ENCODE data around the gene SPTLC2.
A peak's percentile ranks its signal among the peaks of the same experiment; 100 is the strongest.

SPTLC2 gene

GRCh38 chr14:77609922-77610321 lies 6.5 kb downstream of the SPTLC2 start:
- Histone ChIP-seq H3K4me3 (ENCODE audit: insufficient read depth, low read depth, low read length, poor library complexity, severe bottlenecking) (no peak overlapping the region), H3K36me3 (ENCODE audit: control insufficient read depth, insufficient read depth, low read length) (no peaks in the 10 kb centered on the region), H3K27me3 (replicated peaks; ENCODE audit: control insufficient read depth, insufficient read depth, low read length, poor library complexity, severe bottlenecking) (no peaks in the 10 kb centered on the region), H3K27ac (ENCODE audit: insufficient read depth, low read length, poor library complexity, severe bottlenecking) (no peak overlapping the region), H3K9me3 (ENCODE audit: control insufficient read depth, low read length) (no peaks in the 10 kb centered on the region), H3K4me1 (ENCODE audit: control insufficient read depth, insufficient read depth, low read length, poor library complexity, severe bottlenecking) (peaks cover 9% of the 10 kb centered on the region)
- DNase-seq = no peak

- no peaks in the 10 kb centered on the region for H3K36me3 ChIP-seq (ENCODE audit: control insufficient read depth, insufficient read depth, low read length)
- H3K27ac ChIP-seq (ENCODE audit: insufficient read depth, low read length, poor library complexity, severe bottlenecking) = no peak overlapping the region
- no peaks in the 10 kb centered on the region for H3K27me3 ChIP-seq (replicated peaks; ENCODE audit: control insufficient read depth, insufficient read depth, low read length, poor library complexity, severe bottlenecking)
- DNase-seq = no peak
- H3K9me3 ChIP-seq (ENCODE audit: control insufficient read depth, low read length) = no peaks in the 10 kb centered on the region
- H3K4me3 ChIP-seq (ENCODE audit: insufficient read depth, low read depth, low read length, poor library complexity, severe bottlenecking) = no peak overlapping the region
- H3K4me1 ChIP-seq (ENCODE audit: control insufficient read depth, insufficient read depth, low read length, poor library complexity, severe bottlenecking) = peaks cover 11% of the 10 kb centered on the region
Measured at GRCh38 chr14:77607741-77608302, 8.6 kb downstream of the SPTLC2 start.

GRCh38 chr14:77605392-77605972 lies 11.0 kb downstream of the SPTLC2 start:
- Histone ChIP-seq H3K4me1 (ENCODE audit: control insufficient read depth, insufficient read depth, low read length, poor library complexity, severe bottlenecking) (peaks cover 11% of the 10 kb centered on the region), H3K27ac (ENCODE audit: insufficient read depth, low read length, poor library complexity, severe bottlenecking) (no peak overlapping the region)
- DNase-seq = no peak

GRCh38 chr14:77603654-77604255 lies 12.7 kb downstream of the SPTLC2 start:
- H3K4me3 ChIP-seq (ENCODE audit: insufficient read depth, low read depth, low read length, poor library complexity, severe bottlenecking) = no peak overlapping the region
- peak overlapping the region; percentile 13 for H3K27ac ChIP-seq (ENCODE audit: insufficient read depth, low read length, poor library complexity, severe bottlenecking)
- peaks cover 11% of the 10 kb centered on the region for H3K4me1 ChIP-seq (ENCODE audit: control insufficient read depth, insufficient read depth, low read length, poor library complexity, severe bottlenecking)
- no peaks in the 10 kb centered on the region for H3K9me3 ChIP-seq (ENCODE audit: control insufficient read depth, low read length)
- H3K27me3 ChIP-seq (replicated peaks; ENCODE audit: control insufficient read depth, insufficient read depth, low read length, poor library complexity, severe bottlenecking) = no peaks in the 10 kb centered on the region
- no peak for DNase-seq
- H3K36me3 ChIP-seq (ENCODE audit: control insufficient read depth, insufficient read depth, low read length) = no peaks in the 10 kb centered on the region

More at GRCh38 chr14:77605392-77605972, 11.0 kb downstream of the SPTLC2 start:
- H3K9me3 ChIP-seq (ENCODE audit: control insufficient read depth, low read length) = no peaks in the 10 kb centered on the region
- H3K36me3 ChIP-seq (ENCODE audit: control insufficient read depth, insufficient read depth, low read length) = no peaks in the 10 kb centered on the region
- no peak overlapping the region for H3K4me3 ChIP-seq (ENCODE audit: insufficient read depth, low read depth, low read length, poor library complexity, severe bottlenecking)
- no peaks in the 10 kb centered on the region for H3K27me3 ChIP-seq (replicated peaks; ENCODE audit: control insufficient read depth, insufficient read depth, low read length, poor library complexity, severe bottlenecking)

- Histone ChIP-seq H3K27ac (ENCODE audit: insufficient read depth, low read length, poor library complexity, severe bottlenecking) (peak overlapping the region; percentile 13), H3K4me1 (ENCODE audit: control insufficient read depth, insufficient read depth, low read length, poor library complexity, severe bottlenecking) (peaks cover 15% of the 10 kb centered on the region), H3K4me3 (ENCODE audit: insufficient read depth, low read depth, low read length, poor library complexity, severe bottlenecking) (no peak overlapping the region), H3K27me3 (replicated peaks; ENCODE audit: control insufficient read depth, insufficient read depth, low read length, poor library complexity, severe bottlenecking) (no peaks in the 10 kb centered on the region), H3K36me3 (ENCODE audit: control insufficient read depth, insufficient read depth, low read length) (no peaks in the 10 kb centered on the region), H3K9me3 (ENCODE audit: control insufficient read depth, low read length) (no peaks in the 10 kb centered on the region)
- DNase-seq = no peak
Measured at GRCh38 chr14:77603031-77603430, 13.4 kb downstream of the SPTLC2 start.

- Histone ChIP-seq H3K4me1 (ENCODE audit: control insufficient read depth, insufficient read depth, low read length, poor library complexity, severe bottlenecking) (peaks cover 10% of the 10 kb centered on the region), H3K36me3 (ENCODE audit: control insufficient read depth, insufficient read depth, low read length) (peaks cover 2% of the 10 kb centered on the region), H3K9me3 (ENCODE audit: control insufficient read depth, low read length) (no peaks in the 10 kb centered on the region), H3K4me3 (ENCODE audit: insufficient read depth, low read depth, low read length, poor library complexity, severe bottlenecking) (no peak overlapping the region), H3K27me3 (replicated peaks; ENCODE audit: control insufficient read depth, insufficient read depth, low read length, poor library complexity, severe bottlenecking) (no peaks in the 10 kb centered on the region), H3K27ac (ENCODE audit: insufficient read depth, low read length, poor library complexity, severe bottlenecking) (no peak overlapping the region)
- DNase-seq = no peak
Measured at GRCh38 chr14:77601846-77602619, 14.4 kb downstream of the SPTLC2 start.

GRCh38 chr14:77599889-77600288 lies 16.5 kb downstream of the SPTLC2 start:
- no peaks in the 10 kb centered on the region for H3K9me3 ChIP-seq (ENCODE audit: control insufficient read depth, low read length)
- H3K27me3 ChIP-seq (replicated peaks; ENCODE audit: control insufficient read depth, insufficient read depth, low read length, poor library complexity, severe bottlenecking) = no peaks in the 10 kb centered on the region
- H3K4me3 ChIP-seq (ENCODE audit: insufficient read depth, low read depth, low read length, poor library complexity, severe bottlenecking) = no peak overlapping the region
- peaks cover 10% of the 10 kb centered on the region for H3K4me1 ChIP-seq (ENCODE audit: control insufficient read depth, insufficient read depth, low read length, poor library complexity, severe bottlenecking)
- H3K36me3 ChIP-seq (ENCODE audit: control insufficient read depth, insufficient read depth, low read length) = peaks cover 12% of the 10 kb centered on the region
- no peak for DNase-seq
- H3K27ac ChIP-seq (ENCODE audit: insufficient read depth, low read length, poor library complexity, severe bottlenecking) = no peak overlapping the region

- DNase-seq = peak in 1 of 3 donors; percentile 16
- H3K4me1 ChIP-seq (ENCODE audit: control insufficient read depth, insufficient read depth, low read length, poor library complexity, severe bottlenecking) = peaks cover 4% of the 10 kb centered on the region
Measured at GRCh38 chr14:77598366-77599070, 17.9 kb downstream of the SPTLC2 start.

GRCh38 chr14:77593501-77593961 lies 22.9 kb downstream of the SPTLC2 start:
- H3K27ac ChIP-seq (ENCODE audit: insufficient read depth, low read length, poor library complexity, severe bottlenecking) = peak overlapping the region; percentile 53
- peaks cover 12% of the 10 kb centered on the region for H3K36me3 ChIP-seq (ENCODE audit: control insufficient read depth, insufficient read depth, low read length)
- H3K4me3 ChIP-seq (ENCODE audit: insufficient read depth, low read depth, low read length, poor library complexity, severe bottlenecking) = no peak overlapping the region
- no peaks in the 10 kb centered on the region for H3K27me3 ChIP-seq (replicated peaks; ENCODE audit: control insufficient read depth, insufficient read depth, low read length, poor library complexity, severe bottlenecking)
- DNase-seq = no peak
- no peaks in the 10 kb centered on the region for H3K9me3 ChIP-seq (ENCODE audit: control insufficient read depth, low read length)
- peaks cover 6% of the 10 kb centered on the region for H3K4me1 ChIP-seq (ENCODE audit: control insufficient read depth, insufficient read depth, low read length, poor library complexity, severe bottlenecking)

More at GRCh38 chr14:77598366-77599070, 17.9 kb downstream of the SPTLC2 start:
- H3K4me3 ChIP-seq (ENCODE audit: insufficient read depth, low read depth, low read length, poor library complexity, severe bottlenecking) = peak overlapping the region; percentile 11
- H3K27ac ChIP-seq (ENCODE audit: insufficient read depth, low read length, poor library complexity, severe bottlenecking) = peak overlapping the region; percentile 58
- no peaks in the 10 kb centered on the region for H3K27me3 ChIP-seq (replicated peaks; ENCODE audit: control insufficient read depth, insufficient read depth, low read length, poor library complexity, severe bottlenecking)
- no peaks in the 10 kb centered on the region for H3K9me3 ChIP-seq (ENCODE audit: control insufficient read depth, low read length)
- H3K36me3 ChIP-seq (ENCODE audit: control insufficient read depth, insufficient read depth, low read length) = peaks cover 12% of the 10 kb centered on the region
